ENCODE measurements around the gene CNGB1.
"Not testable (repeated sequence)": the region's sequence is repeated elsewhere in the genome, so short reads cannot be mapped to it uniquely, and the experiment has no call there.

The CNGB1 gene

DNA sequence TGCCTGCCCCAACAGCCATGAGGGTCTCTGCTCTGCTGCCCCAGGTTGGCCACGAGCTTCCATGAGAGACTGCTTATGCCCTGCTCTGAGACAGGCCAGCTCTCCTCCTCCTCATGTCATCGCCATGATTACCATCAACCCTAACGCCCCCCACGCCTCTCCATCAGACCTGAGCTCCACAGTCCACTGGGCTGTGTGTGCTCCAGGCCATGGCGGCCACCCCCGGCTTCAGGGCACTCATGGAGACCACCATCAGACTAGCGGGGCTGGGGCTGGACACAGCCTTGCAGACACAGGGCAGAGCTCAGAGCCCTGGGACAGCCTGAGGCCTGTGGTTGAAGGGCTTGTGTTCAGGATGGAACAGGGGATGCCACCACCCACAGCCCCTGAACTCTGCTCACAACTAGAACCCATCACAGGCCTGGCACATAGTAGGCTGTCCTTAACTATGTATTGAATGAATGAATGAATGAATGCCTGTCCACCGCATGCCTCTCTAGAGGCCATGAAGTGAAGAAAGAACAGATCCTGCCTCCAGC lies 14.6 kb downstream of the CNGB1 start:
- no peak overlapping the region for H3K4me3 ChIP-seq (ENCODE audit: low read depth, low read length)

DNA sequence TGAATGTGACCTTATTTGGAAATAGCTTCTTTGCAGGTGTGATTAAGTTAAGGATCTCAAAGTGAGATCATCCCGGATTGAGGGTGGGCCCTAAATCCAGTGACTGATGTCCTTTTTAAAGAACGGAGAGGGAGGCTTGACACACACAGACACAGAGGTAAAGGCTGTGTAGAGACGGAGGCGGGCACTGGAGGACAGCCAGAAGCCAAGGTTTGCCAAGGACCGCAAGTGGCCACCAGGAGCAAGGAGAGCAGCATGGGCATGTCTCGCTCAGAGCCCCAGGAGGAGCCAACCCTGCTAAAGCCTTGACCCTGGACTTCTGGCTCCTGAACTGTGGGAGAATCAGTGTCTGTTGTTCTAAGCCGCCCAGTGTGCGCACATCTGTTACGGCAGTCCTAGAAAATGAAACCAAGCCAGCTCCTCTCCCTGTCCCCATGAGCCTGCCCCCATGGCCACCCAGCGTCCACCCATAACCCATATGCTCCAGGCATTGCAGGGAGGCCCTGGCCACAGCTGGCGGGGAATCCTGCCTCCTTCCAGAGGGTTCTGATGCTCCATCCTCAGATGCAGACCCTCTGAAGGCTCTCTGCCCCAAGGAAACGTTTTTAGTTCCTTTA lies 15.2 kb downstream of the CNGB1 start:
- H3K4me3 ChIP-seq (ENCODE audit: low read depth, low read length) = no peak overlapping the region

DNA sequence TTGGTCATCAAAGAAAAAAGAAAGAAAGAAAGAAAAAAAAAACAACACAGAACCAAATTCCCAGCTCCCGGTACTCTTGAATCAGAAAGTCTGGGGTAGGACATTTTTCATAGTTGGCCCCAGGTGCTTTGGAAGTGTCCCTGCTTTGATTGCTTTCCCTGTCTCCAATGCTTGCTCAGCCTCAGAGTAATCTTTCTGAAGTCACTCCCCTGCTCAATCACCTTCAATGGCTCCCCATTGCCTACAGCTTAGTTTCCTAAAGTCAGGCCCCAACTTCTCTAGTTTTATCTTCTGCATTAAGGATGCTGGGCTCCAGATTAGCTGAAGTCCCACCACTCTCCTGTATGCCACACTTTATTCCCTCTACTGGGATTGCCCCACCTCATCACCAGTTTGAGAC lies 17.1 kb downstream of the CNGB1 start:
- no peak overlapping the region for H3K4me3 ChIP-seq (ENCODE audit: low read depth, low read length)

DNA sequence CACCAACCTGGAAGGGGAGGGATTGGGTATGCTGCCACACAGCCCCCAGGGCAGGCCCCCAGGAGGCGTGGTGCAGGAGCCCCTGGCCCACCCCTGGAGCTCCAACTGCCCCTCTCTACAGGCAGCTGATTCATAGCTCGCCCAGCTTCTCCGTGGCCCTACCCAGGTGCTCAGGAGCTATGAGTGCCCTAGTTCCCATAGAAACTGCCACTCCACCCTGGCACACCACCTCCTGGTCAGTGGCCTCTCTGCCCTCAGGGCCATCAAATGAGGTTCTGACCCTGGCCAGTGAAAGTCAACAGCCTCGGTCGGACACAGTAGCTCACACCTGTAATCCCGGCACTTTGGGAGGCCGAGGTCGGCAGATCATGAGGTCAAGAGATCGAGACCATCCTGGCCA lies 18.0 kb downstream of the CNGB1 start:
- H3K4me3 ChIP-seq (ENCODE audit: low read depth, low read length) = no peak overlapping the region

DNA sequence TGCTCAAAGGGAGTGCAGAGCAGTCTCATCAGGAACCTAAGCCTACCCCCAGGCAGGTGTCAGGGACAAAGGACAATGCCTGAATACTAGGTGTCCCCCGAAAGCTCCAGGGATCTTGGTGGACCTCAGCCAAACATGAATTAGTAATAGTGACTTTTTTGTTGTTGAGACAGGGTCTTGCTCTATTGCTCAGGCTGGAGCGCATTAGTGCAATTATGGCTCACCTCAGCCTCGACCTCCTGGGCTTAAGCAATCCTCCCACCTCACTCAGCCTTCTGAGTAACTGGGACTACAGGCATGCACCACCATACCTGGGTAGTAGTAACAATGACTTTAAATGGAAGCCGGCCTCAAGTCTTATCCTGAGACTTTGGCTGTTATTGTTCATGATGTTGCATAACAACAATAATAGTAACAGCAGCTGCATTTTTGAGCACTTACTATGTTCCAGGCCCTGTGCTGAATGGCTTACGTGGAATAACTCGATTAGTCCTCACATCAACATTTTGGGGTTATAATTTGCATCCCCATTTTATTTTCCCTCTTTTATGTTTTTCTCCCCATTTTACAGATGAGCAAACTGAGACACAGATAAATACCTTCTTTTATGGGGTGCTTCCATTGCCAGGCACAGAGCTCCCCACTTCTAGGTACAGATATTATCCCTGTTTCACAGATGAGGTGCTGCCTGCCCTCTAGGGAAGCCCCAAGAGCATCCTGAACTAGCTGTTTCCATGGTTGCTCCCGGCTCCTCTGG lies 19.5 kb downstream of the CNGB1 start:
- H3K4me3 ChIP-seq (ENCODE audit: low read depth, low read length) = no peak overlapping the region

DNA sequence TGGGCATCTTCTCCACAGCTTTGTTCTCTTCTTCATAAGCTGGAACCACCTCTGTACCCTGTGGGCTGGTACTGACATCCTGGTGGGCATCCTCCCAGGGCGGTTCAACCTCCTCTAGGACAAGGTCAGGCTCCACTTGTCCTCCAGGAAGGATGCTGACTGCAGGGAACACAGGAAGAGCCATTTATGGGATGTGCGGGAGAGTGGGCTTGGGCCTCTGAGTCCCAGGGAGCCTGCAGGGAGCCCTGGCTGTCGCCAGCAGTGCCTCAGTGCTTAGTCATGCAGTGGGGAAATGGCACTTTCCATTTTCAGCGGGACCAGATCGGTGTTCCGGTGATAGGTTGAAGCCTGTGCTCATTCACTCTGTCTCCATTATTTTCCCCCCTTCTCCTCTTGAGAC lies 20.5 kb downstream of the CNGB1 start:
- no peak overlapping the region for H3K4me3 ChIP-seq (ENCODE audit: low read depth, low read length)

DNA sequence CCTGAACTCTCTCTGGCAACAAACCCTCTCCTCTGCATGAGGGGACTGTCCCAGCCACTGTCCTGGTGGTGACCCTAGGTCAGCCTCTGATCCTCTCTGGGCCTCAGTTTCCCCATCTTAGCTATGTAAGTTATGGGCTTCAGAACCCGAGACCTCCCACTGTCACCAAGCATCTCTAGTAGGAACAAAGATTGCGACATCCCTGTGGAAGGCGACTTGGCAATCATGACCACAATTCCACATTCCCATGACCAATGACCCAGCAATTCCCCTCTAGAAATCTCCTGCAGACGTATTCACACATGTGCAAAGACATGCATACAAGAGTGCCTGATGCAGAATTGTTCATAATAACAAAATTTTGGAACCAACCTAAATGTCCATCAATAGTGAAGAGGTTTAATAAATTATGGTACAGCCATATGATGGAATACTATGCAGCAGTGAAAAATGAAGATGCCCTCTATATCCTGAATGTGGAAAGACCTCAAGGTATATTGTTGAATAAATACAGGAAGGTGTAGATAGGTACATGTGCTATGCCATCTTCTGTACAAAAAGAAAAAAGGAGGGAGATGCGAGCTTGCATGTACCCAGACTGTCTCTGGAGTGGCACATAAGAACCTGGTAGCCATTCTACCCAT lies 21.2 kb downstream of the CNGB1 start:
- no peak overlapping the region for H3K4me3 ChIP-seq (ENCODE audit: low read depth, low read length)

DNA sequence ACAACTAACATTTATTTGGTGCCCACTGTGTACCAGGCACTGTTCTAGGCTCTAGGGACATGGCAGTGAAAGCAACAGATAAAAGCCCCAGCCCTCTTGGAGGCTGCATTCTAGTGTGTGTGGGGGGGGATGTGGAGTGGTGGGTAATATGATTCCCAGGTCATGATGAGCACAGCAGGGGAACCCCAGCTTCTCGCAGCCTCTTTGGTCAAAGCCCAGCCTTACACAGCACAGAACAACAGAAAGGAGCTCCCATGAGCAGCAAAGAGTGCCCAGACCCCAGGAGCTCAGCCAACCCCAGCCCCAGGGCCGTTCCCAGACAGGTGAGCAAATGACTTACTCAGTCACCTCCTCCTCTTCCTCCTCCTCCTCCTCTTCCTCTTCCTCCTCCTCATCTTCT lies 21.9 kb downstream of the CNGB1 start:
- no peak overlapping the region for H3K4me3 ChIP-seq (ENCODE audit: low read depth, low read length)

DNA sequence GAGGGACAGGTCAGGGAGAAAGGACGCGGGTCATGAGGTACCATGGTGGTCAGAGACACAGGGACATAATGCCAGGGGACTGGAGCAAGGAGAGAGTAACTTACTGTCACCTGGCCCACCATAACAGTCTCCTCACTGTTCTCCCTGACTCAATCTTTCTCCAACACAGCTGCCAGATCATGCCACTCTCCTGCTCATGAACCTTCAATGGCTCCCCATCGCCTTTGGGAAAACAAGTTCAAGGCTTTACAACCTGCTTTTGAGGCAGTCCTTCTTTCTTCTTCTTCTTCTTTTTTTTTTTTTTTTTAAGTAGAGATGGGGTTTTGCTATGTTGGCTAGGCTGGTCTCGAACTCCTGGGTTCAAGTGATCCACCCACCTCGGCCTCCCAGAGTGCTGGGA lies 22.9 kb downstream of the CNGB1 start:
- H3K4me3 ChIP-seq (ENCODE audit: low read depth, low read length) = no peak overlapping the region

DNA sequence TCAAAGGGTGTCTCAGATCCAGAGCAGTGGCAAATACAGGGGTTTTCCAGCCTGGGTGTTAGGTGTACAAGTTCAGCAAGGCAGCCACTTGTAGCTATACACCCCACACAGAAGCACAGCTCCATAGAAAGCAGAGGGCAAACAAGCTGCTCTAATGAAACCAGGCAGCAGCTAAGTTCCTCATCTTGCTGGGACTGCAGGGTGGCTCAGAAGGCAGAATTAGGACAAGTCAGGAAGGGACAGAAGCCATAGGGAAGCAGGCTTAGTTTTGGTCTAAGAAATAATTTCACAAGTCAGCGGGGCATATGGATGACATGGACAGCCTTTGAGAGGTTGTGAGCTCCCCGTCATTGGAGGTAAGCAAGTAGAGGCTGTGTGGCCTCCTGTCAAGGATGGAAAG lies 23.7 kb downstream of the CNGB1 start:
- no peak overlapping the region for H3K4me3 ChIP-seq (ENCODE audit: low read depth, low read length)

DNA sequence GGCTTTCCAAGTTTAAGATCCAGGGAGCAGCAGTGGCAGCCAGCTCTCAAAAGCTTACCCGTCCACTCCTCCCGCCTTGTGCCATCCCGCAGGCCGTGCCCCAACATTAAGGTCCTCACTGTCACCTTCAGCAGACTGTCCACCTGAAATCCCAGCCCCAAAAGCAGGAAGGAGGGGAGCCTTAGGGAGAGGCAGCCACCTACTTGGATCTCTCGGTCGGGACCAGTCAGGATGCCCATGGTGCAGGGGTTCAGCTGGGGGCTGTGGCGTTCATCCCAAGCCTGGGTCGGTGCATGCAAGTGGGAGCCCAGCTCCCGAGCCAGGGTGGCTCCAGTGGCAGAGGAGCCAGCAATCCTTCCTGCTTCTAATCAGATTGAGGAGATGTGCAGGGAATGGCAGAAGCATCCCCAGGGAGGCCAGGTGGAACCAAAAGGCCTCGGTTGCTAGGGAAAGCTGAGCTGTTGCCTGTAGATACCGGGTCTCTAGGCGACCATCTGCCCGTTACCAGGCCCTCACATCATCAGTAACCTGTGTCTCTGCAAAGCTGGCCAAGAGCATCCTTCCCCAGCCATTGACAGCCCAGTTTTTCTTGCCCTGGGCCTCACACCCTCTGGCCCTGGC lies 24.6 kb downstream of the CNGB1 start:
- H3K4me3 ChIP-seq (ENCODE audit: low read depth, low read length) = no peak overlapping the region

DNA sequence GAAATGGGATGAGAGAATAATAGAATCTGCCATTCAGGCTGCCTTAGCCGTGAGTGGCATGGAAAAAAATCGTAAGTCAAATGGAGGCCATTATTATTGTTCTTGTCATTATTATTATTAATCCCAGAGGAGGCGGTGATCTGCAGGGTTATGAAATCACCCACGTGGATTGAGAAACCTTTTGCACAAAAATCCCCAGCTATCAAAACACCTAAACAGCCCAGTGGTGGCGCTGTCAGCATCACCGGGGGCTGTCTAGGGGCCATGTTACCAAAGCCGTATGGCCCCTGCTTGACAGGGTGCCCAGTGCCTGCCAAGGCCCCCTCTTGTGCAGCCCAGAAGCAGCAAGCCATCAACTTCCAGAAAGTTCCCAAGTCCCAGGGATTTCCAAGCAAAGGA lies 25.2 kb downstream of the CNGB1 start:
- H3K4me3 ChIP-seq (ENCODE audit: low read depth, low read length) = no peak overlapping the region

DNA sequence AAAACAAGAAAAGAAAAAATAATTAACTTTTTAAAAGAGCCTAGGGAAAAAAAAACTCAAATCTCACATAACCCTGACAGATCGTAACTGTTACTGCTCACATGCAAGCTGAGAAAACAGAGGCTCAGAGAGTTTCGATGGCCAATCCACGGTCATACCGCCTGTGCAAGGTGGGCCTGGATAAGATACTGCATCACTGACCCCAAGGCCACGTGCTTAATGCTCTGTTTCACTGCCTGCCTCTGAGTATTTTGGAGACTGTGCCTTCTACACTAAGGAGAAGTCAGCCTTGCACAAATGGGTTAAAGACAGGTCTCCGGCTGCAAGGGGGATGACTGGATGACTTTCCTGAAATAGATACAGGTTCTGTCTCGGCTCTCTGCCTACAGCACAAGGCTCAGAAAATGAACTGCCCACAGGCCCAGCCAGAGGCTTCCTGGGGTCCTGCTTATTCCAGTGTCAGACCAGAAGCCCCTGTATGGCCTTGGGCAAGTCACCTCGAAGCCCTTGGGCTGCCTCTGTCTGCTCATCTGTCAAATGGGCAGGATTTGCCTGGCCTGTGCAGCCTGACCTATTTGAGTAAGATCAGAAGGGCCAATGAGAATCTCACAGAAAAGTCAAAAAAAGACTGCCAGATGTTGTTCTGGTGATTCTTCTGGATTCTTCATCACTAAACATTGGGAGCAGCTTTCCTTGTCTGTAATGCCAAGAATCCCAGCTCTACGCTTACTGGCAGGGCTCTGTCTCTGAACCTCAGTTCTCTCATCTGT lies 25.8 kb downstream of the CNGB1 start:
- H3K4me3 ChIP-seq (ENCODE audit: low read depth, low read length) = no peak overlapping the region

DNA sequence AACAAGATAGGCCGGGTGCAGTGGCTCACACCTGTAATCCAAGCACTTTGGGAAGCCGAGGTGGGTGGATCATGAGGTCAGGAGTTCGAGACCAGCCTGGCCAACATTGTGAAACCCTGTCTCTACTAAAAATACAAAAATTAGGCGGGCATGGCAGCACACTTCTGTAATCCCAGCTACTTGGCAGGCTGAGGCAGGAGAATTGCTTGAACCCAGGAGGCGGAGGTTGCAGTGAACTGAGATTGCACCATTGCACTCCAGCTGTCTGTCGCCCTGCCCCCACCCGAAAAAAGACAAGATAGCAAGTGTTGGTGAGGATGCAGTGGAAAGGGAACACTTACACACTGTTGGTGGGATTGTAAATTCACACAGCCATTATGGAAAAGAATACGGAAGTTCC lies 27.5 kb downstream of the CNGB1 start:
- not testable (repeated sequence) for H3K4me3 ChIP-seq (ENCODE audit: low read depth, low read length)

DNA sequence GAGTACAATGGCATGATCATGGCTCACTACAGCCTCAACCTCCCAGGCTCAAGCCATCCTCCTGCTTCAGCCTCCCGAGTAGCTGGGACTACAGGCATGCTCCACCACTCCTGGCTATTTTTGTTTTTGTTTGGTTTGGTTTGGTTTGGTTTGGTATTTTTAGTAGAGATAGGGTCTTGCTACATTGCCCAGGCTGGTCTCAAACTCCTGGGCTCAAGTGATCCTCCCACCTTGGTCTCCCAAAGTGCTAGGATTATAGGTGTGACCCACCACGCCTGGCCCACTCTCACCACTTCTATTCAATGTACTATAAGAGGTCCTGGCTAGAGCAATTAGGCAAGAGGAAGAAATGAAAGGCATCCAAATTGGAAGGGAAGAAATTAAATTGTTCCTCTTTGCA lies 29.0 kb downstream of the CNGB1 start:
- H3K4me3 ChIP-seq (ENCODE audit: low read depth, low read length) = not testable (repeated sequence)

DNA sequence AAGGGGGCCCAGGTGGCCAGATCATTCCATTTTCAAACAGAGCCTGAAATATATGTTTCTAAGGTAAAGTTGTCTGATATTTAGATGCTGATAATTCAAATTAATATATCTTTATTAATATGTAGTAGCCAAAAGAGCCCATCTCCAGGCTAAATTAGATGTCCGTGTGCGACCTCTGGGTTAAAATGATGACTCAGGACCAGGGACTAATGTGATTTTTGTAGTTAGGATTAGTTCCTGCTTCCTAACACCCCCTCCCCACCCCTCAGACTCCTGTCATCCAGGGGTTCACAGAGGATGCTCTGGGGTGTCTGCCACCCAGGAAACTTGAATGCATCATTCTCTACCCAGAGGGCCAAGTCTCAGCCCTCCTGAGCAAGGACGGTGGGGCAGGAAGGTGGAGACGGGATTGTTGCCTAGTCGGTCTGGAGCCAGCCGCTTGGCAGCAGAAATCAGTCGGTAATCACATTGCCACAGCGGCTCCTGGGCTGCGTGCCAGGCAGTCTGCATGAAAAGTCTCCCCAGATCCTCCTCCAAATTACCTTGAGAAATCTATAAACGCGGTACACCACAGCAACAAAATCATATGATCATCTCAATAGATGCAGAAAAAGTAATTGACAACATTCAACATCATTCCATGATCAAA lies 29.8 kb downstream of the CNGB1 start:
- H3K4me3 ChIP-seq (ENCODE audit: low read depth, low read length) = no peak overlapping the region

DNA sequence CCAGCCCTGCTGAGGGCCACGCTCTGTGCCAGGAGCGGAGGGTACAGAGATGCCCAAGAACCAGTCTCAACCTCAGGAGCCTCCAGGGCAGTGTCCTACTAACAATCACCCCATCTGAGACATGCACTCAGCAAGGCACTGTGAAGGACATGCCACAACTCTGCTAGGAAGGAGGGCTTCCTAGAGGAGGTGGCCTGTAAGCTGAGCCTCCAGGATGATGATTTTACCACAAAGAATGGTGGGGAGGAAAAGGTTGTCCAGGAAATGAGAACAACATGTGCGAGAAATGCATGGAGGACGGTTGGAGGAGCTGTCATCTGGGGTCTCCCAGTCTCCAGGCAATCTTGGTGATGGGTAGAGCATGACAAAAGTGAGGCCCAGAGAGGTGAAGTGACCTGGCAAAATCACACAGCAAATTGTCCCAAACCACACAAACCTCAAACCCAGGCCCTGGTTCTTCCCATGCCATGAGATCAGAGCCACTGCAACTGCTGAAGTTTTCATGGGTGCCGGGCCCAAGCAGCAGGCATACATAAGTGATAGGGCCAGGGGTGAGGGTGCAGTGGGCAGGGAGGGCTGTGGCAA lies 30.5 kb downstream of the CNGB1 start:
- no peak overlapping the region for H3K4me3 ChIP-seq (ENCODE audit: low read depth, low read length)

DNA sequence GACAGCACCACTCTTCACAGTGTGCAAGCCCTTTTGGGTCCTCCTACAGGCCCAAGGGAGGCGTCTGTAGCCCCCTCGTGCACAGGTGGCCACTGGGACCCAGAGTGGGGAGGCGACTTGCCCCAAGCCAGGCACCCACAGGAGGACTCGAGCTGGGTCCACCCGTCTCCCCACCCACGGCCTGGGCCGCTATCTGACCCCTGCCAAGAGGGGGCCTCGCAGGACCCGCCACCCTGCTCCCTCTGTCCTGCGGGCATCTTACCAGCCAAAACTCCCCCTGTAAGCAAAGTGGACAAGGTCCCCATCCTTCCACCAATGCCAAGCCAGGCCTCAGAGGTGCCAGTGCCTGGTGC lies 31.1 kb downstream of the CNGB1 start:
- no peak overlapping the region for H3K4me3 ChIP-seq (ENCODE audit: low read depth, low read length)

DNA sequence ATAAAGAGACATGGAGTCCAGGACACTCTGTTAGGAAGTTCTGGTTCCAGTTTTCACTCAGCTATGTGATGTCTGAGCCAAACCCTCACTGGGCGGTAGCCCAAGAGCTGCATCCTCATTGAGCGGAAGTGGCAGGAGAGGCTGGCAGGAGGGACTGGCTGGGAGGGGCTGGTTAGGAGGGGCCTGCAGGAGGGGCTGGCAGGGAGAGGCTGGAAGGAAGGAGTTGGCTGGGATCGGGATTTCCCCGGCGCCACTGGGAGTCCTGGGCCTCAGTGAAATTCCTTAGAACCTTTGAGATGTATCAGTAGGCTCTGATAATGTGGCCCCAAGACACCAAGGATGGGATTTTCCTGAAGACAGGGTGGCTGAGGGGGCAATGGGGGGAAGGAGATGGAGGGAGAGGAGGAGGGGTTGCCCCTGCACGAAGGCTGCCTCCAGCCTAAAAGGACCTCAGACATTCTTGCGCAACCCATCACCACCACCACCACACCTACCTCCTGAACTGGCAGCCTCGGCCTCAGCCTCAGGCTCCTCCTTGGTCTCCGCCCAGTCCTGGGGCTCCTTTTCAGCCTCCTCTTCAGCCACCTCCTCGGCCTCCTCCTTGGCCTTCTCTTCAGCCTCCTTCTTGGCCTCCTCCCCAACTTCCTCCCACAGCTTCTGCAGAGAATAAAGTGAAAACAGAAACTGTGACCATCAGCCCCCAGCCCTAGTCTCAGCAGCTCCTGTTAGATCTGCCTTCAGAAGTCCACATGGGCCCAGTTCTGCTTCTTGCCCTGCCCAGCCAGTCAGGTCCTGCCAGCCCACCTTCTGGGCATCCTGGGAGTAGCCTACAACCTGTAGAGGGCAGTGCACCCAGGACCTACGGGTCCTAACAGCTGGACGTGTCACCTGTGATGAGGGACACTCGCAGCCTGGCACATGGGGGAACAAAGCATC lies 31.7 kb downstream of the CNGB1 start:
- H3K4me3 ChIP-seq (ENCODE audit: low read depth, low read length) = no peak overlapping the region

Measured in iPS-11a (cell line).